ENCODE data around the gene MOK. TPM values are rescaled to one million over a fixed set of nuclear protein-coding genes. Genes with fewer than 3 reads are reported as not detected.
"Not testable (repeated sequence)": the region's sequence is repeated elsewhere in the genome, so short reads cannot be mapped to it uniquely, and the experiment has no call there.

MOK gene
- total RNA-seq, 3 donors from 2014 or later: 6.2 to 11.2 (median 7.4) TPM

GRCh38 chr14:102338724-102339123 is 33.8 kb upstream of the MOK start:
- intact Hi-C loops (cut with DNase I, micrococcal nuclease): no loop called here
- Histone ChIP-seq H3K4me1 (ENCODE audit: low read depth) (no peaks in the 10 kb centered on the region), H3K4me3 (no peak overlapping the region), H3K36me3 (ENCODE audit: low read depth) (no peaks in the 10 kb centered on the region), H3K9me3 (no peaks in the 10 kb centered on the region)
- no peak for TF ChIP-seq CTCF (IDR thresholded peaks at IDR 0.05)
- no peak for ATAC-seq
- DNase-seq: no peak

- DNase-seq (no peak), ATAC-seq (no peak)
- TF ChIP-seq CTCF (IDR thresholded peaks at IDR 0.05): no peak
- H3K4me3 ChIP-seq: no peak overlapping the region
- H3K9me3 ChIP-seq: no peaks in the 10 kb centered on the region
- H3K36me3 ChIP-seq (ENCODE audit: low read depth): no peaks in the 10 kb centered on the region
- intact Hi-C loops (cut with DNase I, micrococcal nuclease): no loop called here
- H3K4me1 ChIP-seq (ENCODE audit: low read depth): no peaks in the 10 kb centered on the region
These were observed 30.2 kb upstream of the MOK start for GRCh38 chr14:102335163-102335562.

- Histone ChIP-seq H3K4me1 (ENCODE audit: low read depth) (no peaks in the 10 kb centered on the region), H3K36me3 (ENCODE audit: low read depth) (no peaks in the 10 kb centered on the region), H3K4me3 (no peak overlapping the region), H3K9me3 (no peaks in the 10 kb centered on the region)
- DNase-seq (no peak), ATAC-seq (no peak)
- intact Hi-C loops (cut with DNase I, micrococcal nuclease): no loop called here
- TF ChIP-seq CTCF (IDR thresholded peaks at IDR 0.05): no peak
These were observed 29.1 kb upstream of the MOK start for GRCh38 chr14:102333795-102334705.

GRCh38 chr14:102333390-102333789 is 28.4 kb upstream of the MOK start:
- ATAC-seq (no peak), DNase-seq (peak in 1 of 3 donors; percentile 15)
- Histone ChIP-seq H3K9me3 (no peaks in the 10 kb centered on the region), H3K36me3 (ENCODE audit: low read depth) (no peaks in the 10 kb centered on the region), H3K4me1 (ENCODE audit: low read depth) (no peaks in the 10 kb centered on the region), H3K4me3 (no peak overlapping the region)
- intact Hi-C loops (cut with DNase I, micrococcal nuclease): no loop called here
- TF ChIP-seq CTCF (IDR thresholded peaks at IDR 0.05): no peak

GRCh38 chr14:102330806-102331205 is 25.8 kb upstream of the MOK start:
- intact Hi-C loops (cut with DNase I, micrococcal nuclease): no loop called here

GRCh38 chr14:102329381-102329780 is 24.4 kb upstream of the MOK start:
- ATAC-seq; H3K9me3 ChIP-seq; H3K4me3 ChIP-seq; intact Hi-C loops (cut with DNase I, micrococcal nuclease); DNase-seq; H3K36me3 ChIP-seq (ENCODE audit: low read depth); H3K4me1 ChIP-seq (ENCODE audit: low read depth): not testable (repeated sequence)

More at GRCh38 chr14:102330806-102331205, 25.8 kb upstream of the MOK start:
- TF ChIP-seq CTCF (IDR thresholded peaks at IDR 0.05): no peak
- no peaks in the 10 kb centered on the region for H3K36me3 ChIP-seq (ENCODE audit: low read depth)
- H3K9me3 ChIP-seq: no peaks in the 10 kb centered on the region
- no peak for DNase-seq
- H3K4me1 ChIP-seq (ENCODE audit: low read depth): no peaks in the 10 kb centered on the region
- no peak overlapping the region for H3K4me3 ChIP-seq
- ATAC-seq: no peak
